SK-N-SH treated with all-trans-retinoic acid at 6 μM for 48 hours (cell line): ENCODE results near the gene LRTM1.

ENCODE experiments used
- ZC3H10 ChIP-seq: fragments of 250-450 bp; sonication (Bioruptor Pico); IDR thresholded peaks from 2 replicates; pipeline ENCODE4 v1.5.1; 2021; ENCODE audit warnings: mild to moderate bottlenecking, moderate library complexity
- ZNF8 ChIP-seq: fragments of 450-650 bp; formaldehyde crosslinking; IDR thresholded peaks from 2 replicates; pipeline ENCODE4 v1.5.0; 2020; ENCODE audit warnings: mild to moderate bottlenecking, moderate library complexity
- TF ChIP-seq, protein P1 (sequence below): fragments of 250-450 bp; sonication (Bioruptor Pico); IDR thresholded peaks from 2 replicates; pipeline ENCODE4 v1.8.0; 2020; ENCODE audit warnings: mild to moderate bottlenecking, moderate library complexity, borderline replicate concordance

DNA sequence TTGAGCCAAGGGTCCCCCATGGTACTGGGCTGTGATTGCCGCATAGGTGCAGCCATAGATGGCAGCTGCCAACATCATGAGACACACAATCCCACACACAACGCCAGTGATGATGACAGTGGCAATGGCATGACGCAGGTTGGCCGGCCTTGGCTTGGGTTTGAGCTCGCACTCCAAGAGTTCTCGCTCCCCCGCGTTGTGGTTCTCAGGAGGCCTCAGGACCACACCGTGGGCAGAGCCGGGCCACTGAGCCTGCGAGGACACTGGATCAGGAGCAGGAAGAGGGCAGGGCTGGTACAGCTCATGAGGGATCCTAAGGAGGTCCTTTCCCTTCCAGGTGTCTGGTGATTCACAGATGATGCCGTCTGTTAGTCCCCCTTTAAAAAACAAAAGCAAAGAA lies 9.3 kb downstream of the LRTM1 start:
- TF ChIP-seq ZC3H10 (CRISPR knock-in tag): no peak
- TF ChIP-seq ZNF8: no peak
- TF ChIP-seq, protein P1, sequence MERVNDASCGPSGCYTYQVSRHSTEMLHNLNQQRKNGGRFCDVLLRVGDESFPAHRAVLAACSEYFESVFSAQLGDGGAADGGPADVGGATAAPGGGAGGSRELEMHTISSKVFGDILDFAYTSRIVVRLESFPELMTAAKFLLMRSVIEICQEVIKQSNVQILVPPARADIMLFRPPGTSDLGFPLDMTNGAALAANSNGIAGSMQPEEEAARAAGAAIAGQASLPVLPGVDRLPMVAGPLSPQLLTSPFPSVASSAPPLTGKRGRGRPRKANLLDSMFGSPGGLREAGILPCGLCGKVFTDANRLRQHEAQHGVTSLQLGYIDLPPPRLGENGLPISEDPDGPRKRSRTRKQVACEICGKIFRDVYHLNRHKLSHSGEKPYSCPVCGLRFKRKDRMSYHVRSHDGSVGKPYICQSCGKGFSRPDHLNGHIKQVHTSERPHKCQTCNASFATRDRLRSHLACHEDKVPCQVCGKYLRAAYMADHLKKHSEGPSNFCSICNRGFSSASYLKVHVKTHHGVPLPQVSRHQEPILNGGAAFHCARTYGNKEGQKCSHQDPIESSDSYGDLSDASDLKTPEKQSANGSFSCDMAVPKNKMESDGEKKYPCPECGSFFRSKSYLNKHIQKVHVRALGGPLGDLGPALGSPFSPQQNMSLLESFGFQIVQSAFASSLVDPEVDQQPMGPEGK (CRISPR knock-in tag): no peak
